T-cell (primary cell): Measurements from ENCODE around the gene CRLF1. TPM values are rescaled to one million over a fixed set of nuclear protein-coding genes. Genes with fewer than 3 reads are reported as not detected.

ENCODE experiments used
- ATAC-seq, 4 experiments: fragments of 200-7000 bp in 3 of 4; fragments of 150-1000 bp in 1 of 4; cut with Tn5 transposase; replicated peaks in 1 of 4; 1 replicate in 3 of 4; 2 replicates in 1 of 4; pipeline ENCODE4 v1.10.0; 2021; ENCODE audit warnings: moderate library complexity in 3 of 4, mild to moderate bottlenecking in 2 of 4, moderate number of reproducible peaks in 1 of 4
- CTCF ChIA-PET, 2 donors: fragments of 300-600 bp; sonication (Branson Sonifier 250); formaldehyde crosslinking; loops; one replicate each; lab custom pipeline; 2022; ENCODE audit warnings: antibody characterized with exemption in 2 of 2; lab: Charles Lee
- POLR2A ChIA-PET, 2 donors: fragments of 300-600 bp; sonication (Branson Sonifier 250); formaldehyde crosslinking; loops; one replicate each; lab custom pipeline; 2022; ENCODE audit warnings: antibody characterized with exemption in 2 of 2; lab: Charles Lee
- DNase-seq, 35 experiments: peaks; one replicate each; pipeline versions ENCODE4 v3.0.0 to v3.0.0-alpha.2; 2013 to 2023
- H3K27ac ChIP-seq: one replicate; pipeline ENCODE4 v1.5.1; 2013; ENCODE audit warnings: low read length
- H3K27me3 ChIP-seq, 2 experiments: replicated peaks in 1 of 2; 1 replicate in 1 of 2; 2 replicates in 1 of 2; pipeline versions ENCODE4 v1.6.1 to v1.7.0; 2013; ENCODE audit warnings: low read length in 1 of 2, mixed read lengths in 1 of 2; ENCODE audit not compliant: control insufficient read depth in 2 of 2, insufficient read depth in 2 of 2; ENCODE audit errors: extremely low read depth in 1 of 2
- H3K36me3 ChIP-seq, 2 donors: 1 replicate in 1 of 2; 2 replicates in 1 of 2; pipeline versions ENCODE4 v1.6.1 to v1.7.0; 2013; ENCODE audit warnings: low read length in 1 of 2; ENCODE audit not compliant: control insufficient read depth in 2 of 2, insufficient read depth in 1 of 2; ENCODE audit errors: extremely low read depth in 1 of 2
- H3K4me1 ChIP-seq, 2 experiments: 1 replicate in 1 of 2; 2 replicates in 1 of 2; pipeline versions ENCODE4 v1.6.1 to v1.7.0; 2013; ENCODE audit warnings: low read length in 2 of 2, mixed read lengths in 1 of 2; ENCODE audit not compliant: insufficient read depth in 2 of 2, control insufficient read depth in 1 of 2; ENCODE audit errors: extremely low read depth in 1 of 2
- H3K4me3 ChIP-seq, 2 donors: 1 replicate in 1 of 2; 2 replicates in 1 of 2; pipeline versions ENCODE4 v1.5.1 to v1.7.0; 2013; ENCODE audit warnings: mild to moderate bottlenecking in 2 of 2, low read length in 1 of 2, moderate library complexity in 1 of 2; ENCODE audit not compliant: control insufficient read depth in 1 of 2; ENCODE audit errors: extremely low read depth in 1 of 2
- H3K9me3 ChIP-seq: 2 replicates; pipeline ENCODE4 v1.7.0; 2013
- H3K27ac Mint-ChIP-seq, 2 donors: one replicate each; pipeline ENCODE4 v1.8.0; 2020 to 2021; ENCODE audit warnings: mild to moderate bottlenecking in 2 of 2, mixed read lengths in 2 of 2
- H3K27me3 Mint-ChIP-seq, 2 donors: one replicate each; pipeline ENCODE4 v1.8.0; 2021 to 2022; ENCODE audit warnings: mixed read lengths in 2 of 2
- H3K36me3 Mint-ChIP-seq: one replicate; pipeline ENCODE4 v1.8.0; 2021; ENCODE audit warnings: mixed read lengths
- H3K4me1 Mint-ChIP-seq, 3 donors: one replicate each; pipeline ENCODE4 v1.8.0; 2020 to 2022; ENCODE audit warnings: mixed read lengths in 3 of 3, mild to moderate bottlenecking in 1 of 3
- H3K4me3 Mint-ChIP-seq, 3 donors: one replicate each; pipeline ENCODE4 v1.8.0; 2020 to 2022; ENCODE audit warnings: mild to moderate bottlenecking in 3 of 3, mixed read lengths in 3 of 3, moderate library complexity in 3 of 3
- H3K9me3 Mint-ChIP-seq, 3 donors: one replicate each; pipeline ENCODE4 v1.8.0; 2020 to 2022; ENCODE audit warnings: mixed read lengths in 3 of 3
- WGBS: methylation state at CpG from one replicate; pipeline ENCODE4 v1.1.5; 2013; ENCODE audit warnings: missing lambda C conversion rate; ENCODE audit not compliant: insufficient coverage; 5-methylcytosine and 5-hydroxymethylcytosine counted together
- total RNA-seq, 35 experiments: library from RNA in 6 of 35; stranded (reverse) in 6 of 35; fragments of 120-200 nt in 1 of 35; gene quantifications; one replicate each; pipeline versions ENCODE4 v1.2.1 to v1.2.4 and lab custom pipeline; 2013 to 2026

The CRLF1 gene
- total RNA-seq, 5 donors from 2014 or later (not counting 1 experiment from before 2014, with no cell fraction given), result 0.56 to 0.73 TPM; not detected in 3

DNA sequence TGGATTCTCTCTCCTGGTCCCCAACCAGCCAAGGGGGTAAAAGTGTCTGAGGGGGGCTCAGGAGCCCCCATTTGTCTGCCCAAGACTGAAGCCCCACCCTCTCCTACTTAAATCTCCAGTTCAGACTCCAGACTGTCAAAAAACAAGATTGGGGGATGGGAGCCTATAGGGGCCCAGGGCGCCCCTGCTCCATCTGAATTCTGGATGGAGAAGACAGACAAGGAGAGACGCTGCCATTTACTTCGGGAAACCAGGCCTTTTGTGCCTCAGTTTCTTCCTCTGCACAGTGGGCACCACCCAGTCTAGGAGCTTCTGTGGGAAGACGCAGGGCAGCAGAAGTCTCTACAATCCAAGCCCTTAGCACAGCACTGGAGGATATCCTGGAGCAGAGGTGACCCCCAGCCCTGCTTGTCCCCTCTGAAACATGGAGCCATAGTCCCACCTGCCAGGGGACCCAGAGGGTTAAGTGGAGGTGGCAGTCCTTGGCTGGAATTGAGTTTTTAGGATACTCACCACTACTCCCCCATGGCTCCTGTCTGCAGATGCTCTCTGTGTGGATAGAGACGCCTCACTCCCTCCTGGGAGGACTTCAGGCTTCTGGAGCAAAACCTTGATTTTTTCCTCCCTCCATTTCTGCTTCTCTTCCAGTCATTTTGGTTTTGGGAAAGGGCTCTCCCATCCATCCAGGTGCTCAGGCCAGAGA is 1.7 kb upstream of the CRLF1 start:
- peak overlapping the region in 1 of 3 donors; percentile 45 for H3K4me3 Mint-ChIP-seq
- no peaks in the 10 kb centered on the region for H3K9me3 Mint-ChIP-seq
- H3K36me3 Mint-ChIP-seq, result no peaks in the 10 kb centered on the region
- no peaks in the 10 kb centered on the region for H3K36me3 ChIP-seq
- H3K27me3 ChIP-seq, result peaks cover 17 to 88% of the 10 kb centered on the region in 2 experiments
- H3K4me1 ChIP-seq, result peaks cover 6 to 50% of the 10 kb centered on the region in 2 experiments
- 18% methylated on average over 4 of the region's 5 CpGs for WGBS
- peaks cover 35 to 68% of the 10 kb centered on the region in 2 donors for H3K27me3 Mint-ChIP-seq
- DNase-seq, result no peak
- H3K9me3 ChIP-seq, result no peaks in the 10 kb centered on the region
- no peak overlapping the region for H3K27ac Mint-ChIP-seq
- ChIA-PET POLR2A (no interaction called here), CTCF (no interaction called here)
- peaks cover 17 to 36% (median 21%) of the 10 kb centered on the region in 3 donors for H3K4me1 Mint-ChIP-seq
- ATAC-seq, result no peak
- H3K4me3 ChIP-seq, result no peak overlapping the region
- H3K27ac ChIP-seq, result no peak overlapping the region

DNA sequence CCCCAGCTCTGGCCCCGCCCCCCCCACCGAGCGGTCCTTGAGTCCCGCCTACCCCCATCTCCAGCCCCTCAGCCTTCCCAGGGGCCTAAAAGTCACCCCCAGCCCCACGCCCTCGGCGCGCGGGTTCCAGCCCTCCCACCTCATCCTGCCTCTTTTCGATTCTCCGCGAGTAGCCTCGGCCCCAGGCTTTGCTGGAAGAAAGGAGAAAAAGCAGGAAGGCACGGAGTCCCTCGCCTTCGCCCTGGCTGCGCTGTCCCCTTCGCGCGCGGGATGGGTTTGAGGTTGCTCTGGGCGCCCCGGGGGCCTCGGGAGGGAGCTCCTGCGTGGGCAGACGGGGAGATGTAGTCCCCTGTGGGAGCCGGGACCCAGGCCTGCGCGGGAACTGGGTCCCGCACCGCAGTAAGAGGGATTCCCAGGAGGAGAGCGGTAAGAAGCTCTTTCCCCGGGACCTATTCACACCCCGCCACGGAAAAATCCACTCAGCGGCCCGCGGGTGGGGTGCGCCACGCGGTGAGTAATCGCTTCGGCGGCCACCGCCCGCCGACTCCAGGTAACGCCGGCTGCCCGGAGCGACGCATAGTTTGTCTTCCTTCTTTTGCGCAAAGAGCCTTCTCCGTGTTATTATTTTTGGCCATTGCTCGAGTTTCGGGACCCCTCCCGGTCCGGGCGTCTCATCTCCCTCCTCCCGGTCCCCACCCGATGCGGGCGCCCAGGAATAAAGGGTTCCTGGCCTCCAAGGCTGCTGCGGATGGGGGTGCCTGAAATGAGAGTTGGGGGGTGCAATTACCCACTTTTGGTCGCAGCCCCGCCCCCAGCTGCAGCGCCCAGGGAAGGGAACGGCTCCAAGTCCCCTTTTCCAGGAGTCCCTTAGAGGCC is 865 bp upstream of the CRLF1 start:
- no peaks in the 10 kb centered on the region for H3K36me3 ChIP-seq
- no peaks in the 10 kb centered on the region for H3K9me3 ChIP-seq
- H3K27ac ChIP-seq, result no peak overlapping the region
- no peaks in the 10 kb centered on the region for H3K9me3 Mint-ChIP-seq
- ChIA-PET POLR2A (no interaction called here), CTCF (interaction anchor here in 1 of 2 donors (0.6 kb wide), 1 partner anchor 50 kb away, joined by 3 read pairs; no protein-coding TSS in a partner anchor)
- H3K27me3 Mint-ChIP-seq, result peaks cover 41 to 72% of the 10 kb centered on the region in 2 donors
- no peak for ATAC-seq
- H3K27ac Mint-ChIP-seq, result no peak overlapping the region
- H3K4me1 Mint-ChIP-seq, result peaks cover 14 to 37% (median 23%) of the 10 kb centered on the region in 3 donors
- H3K4me3 Mint-ChIP-seq, result peak overlapping the region in 2 of 3 donors; percentile 21 to 45
- 5% methylated on average over 46 of the region's 68 CpGs for WGBS
- DNase-seq, result peak in 1 of 35 experiments; percentile 25
- H3K27me3 ChIP-seq, result peaks cover 17 to 89% of the 10 kb centered on the region in 2 experiments
- H3K4me1 ChIP-seq, result peaks cover 5 to 45% of the 10 kb centered on the region in 2 experiments
- no peak overlapping the region for H3K4me3 ChIP-seq
- H3K36me3 Mint-ChIP-seq, result no peaks in the 10 kb centered on the region

DNA sequence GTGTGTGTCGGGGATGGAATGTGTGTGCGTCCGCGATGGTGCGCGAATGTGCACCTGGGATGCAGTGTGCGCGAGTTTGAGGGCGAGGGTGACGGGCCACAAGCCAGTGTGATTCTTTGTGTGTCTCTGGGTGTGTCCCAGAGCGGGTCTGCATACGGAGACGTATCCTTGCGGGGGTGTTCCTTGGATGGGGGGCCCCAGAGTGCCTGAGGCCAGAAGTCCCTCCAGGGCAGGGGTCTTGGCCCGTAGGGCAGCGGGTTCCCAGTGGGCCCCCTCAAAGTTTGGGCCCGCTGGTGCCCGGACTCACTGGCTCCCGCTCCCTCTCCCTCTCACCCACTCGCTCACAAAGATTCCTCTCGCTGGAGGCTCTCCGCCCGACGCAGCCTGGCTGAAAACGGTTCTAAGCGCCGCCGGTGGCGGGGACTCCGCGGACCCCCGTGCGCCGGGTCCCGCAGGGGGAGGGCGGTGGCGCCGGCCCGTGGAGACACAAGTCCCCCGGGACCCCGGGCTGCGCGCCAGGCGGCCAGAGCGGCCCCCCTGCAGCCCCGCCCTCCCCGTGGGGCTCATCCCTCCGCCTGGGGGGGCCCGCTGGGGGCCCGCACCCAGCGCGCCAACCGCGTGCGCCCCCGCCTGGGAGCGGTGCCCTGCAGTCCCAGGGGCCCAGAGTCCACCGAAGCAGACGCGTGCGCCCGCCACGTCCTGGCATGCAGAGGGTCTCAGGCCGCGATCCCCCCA is 886 bp downstream of the CRLF1 start:
- ChIA-PET CTCF (no interaction called here), POLR2A (no interaction called here)
- no peak for DNase-seq
- H3K4me3 Mint-ChIP-seq, result peak overlapping the region; percentile 6 to 52 (median 49)
- WGBS, result 8% methylated on average over 60 of the region's 65 CpGs
- H3K4me1 Mint-ChIP-seq, result peaks cover 0 to 25% (median 11%) of the 10 kb centered on the region in 3 donors
- peaks cover 45 to 72% of the 10 kb centered on the region in 2 donors for H3K27me3 Mint-ChIP-seq
- no peak overlapping the region for H3K27ac ChIP-seq
- H3K36me3 ChIP-seq, result no peaks in the 10 kb centered on the region
- no peak overlapping the region for H3K4me3 ChIP-seq
- H3K27ac Mint-ChIP-seq, result no peak overlapping the region
- H3K27me3 ChIP-seq, result peaks cover 11 to 85% of the 10 kb centered on the region in 2 experiments
- peak in 1 of 4 experiments; percentile 17 for ATAC-seq
- H3K9me3 Mint-ChIP-seq, result no peaks in the 10 kb centered on the region
- no peaks in the 10 kb centered on the region for H3K36me3 Mint-ChIP-seq
- H3K9me3 ChIP-seq, result no peaks in the 10 kb centered on the region
- H3K4me1 ChIP-seq, result peaks cover 0 to 27% of the 10 kb centered on the region in 2 experiments

DNA sequence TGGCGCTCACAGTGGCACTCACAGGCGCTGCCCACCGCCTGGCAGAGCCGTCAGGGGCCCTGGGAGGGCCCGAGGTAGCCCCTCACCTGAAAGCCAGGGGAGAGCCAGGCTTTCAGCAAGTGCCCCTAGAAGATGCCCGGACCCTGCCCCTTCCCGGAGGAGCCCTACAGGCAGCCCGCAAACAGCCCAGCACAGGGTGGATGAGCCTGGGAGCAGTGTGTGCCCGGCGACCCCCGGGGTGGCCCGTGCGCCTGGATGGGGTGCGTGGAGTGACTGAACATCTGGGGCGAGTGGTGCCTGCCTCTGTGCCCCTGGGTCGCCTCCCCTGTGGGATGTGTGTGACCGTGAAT is 1.4 kb downstream of the CRLF1 start:
- H3K36me3 Mint-ChIP-seq, result no peaks in the 10 kb centered on the region
- ChIA-PET POLR2A (no interaction called here), CTCF (no interaction called here)
- peaks cover 45 to 73% of the 10 kb centered on the region in 2 donors for H3K27me3 Mint-ChIP-seq
- no peak for DNase-seq
- H3K9me3 ChIP-seq, result no peaks in the 10 kb centered on the region
- peak in 1 of 4 experiments; percentile 22 for ATAC-seq
- H3K36me3 ChIP-seq, result no peaks in the 10 kb centered on the region
- H3K27me3 ChIP-seq, result peaks cover 11 to 82% of the 10 kb centered on the region in 2 experiments
- H3K4me3 ChIP-seq, result no peak overlapping the region
- H3K9me3 Mint-ChIP-seq, result no peaks in the 10 kb centered on the region
- peaks cover 0 to 25% (median 11%) of the 10 kb centered on the region in 3 donors for H3K4me1 Mint-ChIP-seq
- H3K27ac ChIP-seq, result no peak overlapping the region
- no peak overlapping the region for H3K27ac Mint-ChIP-seq
- peaks cover 0 to 26% of the 10 kb centered on the region in 2 experiments for H3K4me1 ChIP-seq
- WGBS, result 5% methylated on average over 17 of the region's 17 CpGs
- H3K4me3 Mint-ChIP-seq, result peak overlapping the region; percentile 6 to 52 (median 49)

DNA sequence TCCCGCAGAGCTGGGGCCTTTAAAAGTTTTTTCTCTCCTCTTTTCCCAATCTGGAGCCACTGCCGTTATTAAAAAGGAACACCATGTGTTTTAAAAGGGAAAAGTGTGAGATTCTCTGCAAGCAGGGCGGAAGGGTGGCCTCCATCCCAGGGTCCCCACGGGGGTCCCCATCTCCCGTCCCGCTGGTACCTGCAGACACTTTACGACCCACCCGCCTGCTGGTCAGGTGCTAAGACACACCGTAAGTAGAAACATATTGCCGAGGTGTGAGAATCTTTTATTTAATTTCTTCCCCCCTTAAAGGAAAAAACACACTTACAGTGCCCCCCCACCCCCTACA is 1.8 kb downstream of the CRLF1 start:
- no peak overlapping the region for H3K27ac ChIP-seq
- ChIA-PET POLR2A (no interaction called here), CTCF (interaction anchor here in 1 of 2 donors (0.6 kb wide), 1 partner anchor 78 kb away, joined by 3 read pairs; no protein-coding TSS in a partner anchor)
- peaks cover 11 to 82% of the 10 kb centered on the region in 2 experiments for H3K27me3 ChIP-seq
- WGBS, result no CpG with 5 or more reads among the region's 10 CpGs
- no peaks in the 10 kb centered on the region for H3K36me3 ChIP-seq
- no peak overlapping the region for H3K4me3 ChIP-seq
- ATAC-seq, result no peak
- Mint-ChIP-seq H3K4me3 (peak overlapping the region in 1 of 3 donors; percentile 52), H3K27me3 (peaks cover 45 to 72% of the 10 kb centered on the region in 2 donors), H3K27ac (no peak overlapping the region), H3K36me3 (no peaks in the 10 kb centered on the region), H3K9me3 (no peaks in the 10 kb centered on the region), H3K4me1 (peaks cover 0 to 25% (median 11%) of the 10 kb centered on the region in 3 donors)
- H3K9me3 ChIP-seq, result no peaks in the 10 kb centered on the region
- H3K4me1 ChIP-seq, result peaks cover 0 to 25% of the 10 kb centered on the region in 2 experiments
- no peak for DNase-seq
